ENCODE measurements around the gene SLC47A2.
"Not testable (repeated sequence)": the region's sequence is repeated elsewhere in the genome, so short reads cannot be mapped to it uniquely, and the experiment has no call there.

The SLC47A2 gene, protein sequence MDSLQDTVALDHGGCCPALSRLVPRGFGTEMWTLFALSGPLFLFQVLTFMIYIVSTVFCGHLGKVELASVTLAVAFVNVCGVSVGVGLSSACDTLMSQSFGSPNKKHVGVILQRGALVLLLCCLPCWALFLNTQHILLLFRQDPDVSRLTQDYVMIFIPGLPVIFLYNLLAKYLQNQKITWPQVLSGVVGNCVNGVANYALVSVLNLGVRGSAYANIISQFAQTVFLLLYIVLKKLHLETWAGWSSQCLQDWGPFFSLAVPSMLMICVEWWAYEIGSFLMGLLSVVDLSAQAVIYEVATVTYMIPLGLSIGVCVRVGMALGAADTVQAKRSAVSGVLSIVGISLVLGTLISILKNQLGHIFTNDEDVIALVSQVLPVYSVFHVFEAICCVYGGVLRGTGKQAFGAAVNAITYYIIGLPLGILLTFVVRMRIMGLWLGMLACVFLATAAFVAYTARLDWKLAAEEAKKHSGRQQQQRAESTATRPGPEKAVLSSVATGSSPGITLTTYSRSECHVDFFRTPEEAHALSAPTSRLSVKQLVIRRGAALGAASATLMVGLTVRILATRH

DNA sequence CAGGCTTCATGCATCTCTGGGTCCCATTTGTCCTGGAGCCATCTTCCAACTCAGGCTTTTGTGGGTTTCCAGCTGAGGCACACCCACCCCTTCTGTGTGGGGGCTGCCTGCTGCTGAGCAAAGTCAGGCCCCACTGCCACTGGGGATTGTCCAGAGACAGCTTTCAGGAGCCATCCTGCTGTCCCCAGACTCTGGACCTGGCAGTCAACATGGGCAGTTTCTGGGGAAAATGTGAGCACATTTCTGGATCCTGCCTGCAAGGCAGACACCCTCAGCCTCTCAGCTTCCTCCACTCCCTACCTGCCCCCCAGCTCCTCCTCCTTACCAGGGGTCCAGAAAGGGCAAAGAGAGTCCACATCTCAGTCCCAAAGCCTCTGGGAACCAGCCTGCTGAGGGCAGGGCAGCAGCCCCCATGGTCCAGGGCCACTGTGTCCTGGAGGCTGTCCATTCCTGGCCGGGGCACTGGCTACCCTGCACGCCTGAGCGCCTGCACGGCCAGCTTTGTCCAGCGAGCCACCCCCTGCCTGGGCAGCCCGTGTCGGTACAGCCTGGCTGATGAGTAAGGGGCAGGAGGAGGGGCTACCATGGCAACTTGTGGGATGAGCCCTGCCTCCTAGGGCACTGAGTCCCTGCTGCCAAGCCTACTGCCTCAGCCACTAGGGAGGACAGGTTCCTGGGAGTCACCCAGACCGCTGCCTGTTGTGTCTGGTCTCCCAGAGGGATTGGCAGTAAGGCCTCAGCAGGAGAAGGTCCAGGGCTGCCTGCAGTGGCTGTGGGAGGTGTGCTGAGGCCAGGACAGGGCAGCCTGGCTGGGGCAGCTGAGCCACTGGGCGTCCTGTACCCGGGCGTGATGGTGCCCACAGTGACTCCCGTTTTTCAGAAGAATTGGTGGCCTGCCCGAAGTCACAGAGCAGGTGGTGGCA, at the start of gene SLC47A2:
SLC47A2 (minus strand) TSS at position 477 of the 923 bp plus-strand sequence; CDS start at position 448, 29 bp downstream.
- Histone ChIP-seq H3K79me2 (ENCODE audit: insufficient read depth, low read depth) (no peaks in the 10 kb centered on the region), H4K20me1 (ENCODE audit: insufficient read depth) (no peaks in the 10 kb centered on the region), H3K27me3 (ENCODE audit: insufficient read depth, low read depth) (no peaks in the 10 kb centered on the region), H3K27ac (no peak within 1 kb of the TSS), H3K4me1 (ENCODE audit: low read depth, poor library complexity, severe bottlenecking) (no peaks in the 10 kb centered on the region), H3K4me2 (no peak within 1 kb of the TSS), H3K9ac (no peak within 1 kb of the TSS), H3K36me3 (ENCODE audit: insufficient read depth) (no peaks in the 10 kb centered on the region), H2AFZ (ENCODE audit: low read depth) (no peak within 1 kb of the TSS), H3K4me3 (IDR thresholded peaks at IDR 0.05; ENCODE audit: insufficient read depth, low read depth, low read length) (no peak within 1 kb of the TSS)
- TF ChIP-seq, protein P1, sequence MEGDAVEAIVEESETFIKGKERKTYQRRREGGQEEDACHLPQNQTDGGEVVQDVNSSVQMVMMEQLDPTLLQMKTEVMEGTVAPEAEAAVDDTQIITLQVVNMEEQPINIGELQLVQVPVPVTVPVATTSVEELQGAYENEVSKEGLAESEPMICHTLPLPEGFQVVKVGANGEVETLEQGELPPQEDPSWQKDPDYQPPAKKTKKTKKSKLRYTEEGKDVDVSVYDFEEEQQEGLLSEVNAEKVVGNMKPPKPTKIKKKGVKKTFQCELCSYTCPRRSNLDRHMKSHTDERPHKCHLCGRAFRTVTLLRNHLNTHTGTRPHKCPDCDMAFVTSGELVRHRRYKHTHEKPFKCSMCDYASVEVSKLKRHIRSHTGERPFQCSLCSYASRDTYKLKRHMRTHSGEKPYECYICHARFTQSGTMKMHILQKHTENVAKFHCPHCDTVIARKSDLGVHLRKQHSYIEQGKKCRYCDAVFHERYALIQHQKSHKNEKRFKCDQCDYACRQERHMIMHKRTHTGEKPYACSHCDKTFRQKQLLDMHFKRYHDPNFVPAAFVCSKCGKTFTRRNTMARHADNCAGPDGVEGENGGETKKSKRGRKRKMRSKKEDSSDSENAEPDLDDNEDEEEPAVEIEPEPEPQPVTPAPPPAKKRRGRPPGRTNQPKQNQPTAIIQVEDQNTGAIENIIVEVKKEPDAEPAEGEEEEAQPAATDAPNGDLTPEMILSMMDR (conservative IDR thresholded peaks at IDR 0.05; ENCODE audit: low read depth, low read length) = no peak

DNA sequence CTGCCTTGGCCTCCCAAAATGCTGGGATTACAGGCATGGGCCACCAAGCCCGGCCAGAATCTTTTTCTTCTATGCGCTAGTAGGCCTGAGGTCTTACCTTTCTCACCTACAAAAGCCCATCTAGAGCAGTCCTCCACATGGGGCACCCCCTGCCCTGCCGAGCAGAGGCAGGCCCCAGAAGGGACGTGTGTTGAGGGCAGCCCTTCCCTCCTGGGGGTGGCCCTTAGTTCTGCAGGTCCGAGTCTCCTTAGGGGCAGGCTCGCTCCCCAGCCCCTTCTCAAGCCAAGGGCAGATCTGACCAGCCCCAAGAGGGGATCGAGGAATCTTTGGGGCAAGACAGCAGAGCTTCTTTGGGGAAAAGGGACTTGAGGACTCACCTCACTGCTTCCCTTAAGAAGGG, 49.6 kb upstream of the SLC47A2 start:
- no peak overlapping the region for H2AFZ ChIP-seq (ENCODE audit: low read depth)
- H3K9ac ChIP-seq = no peak overlapping the region
- no peaks in the 10 kb centered on the region for H3K4me1 ChIP-seq (ENCODE audit: low read depth, poor library complexity, severe bottlenecking)
- no peaks in the 10 kb centered on the region for H4K20me1 ChIP-seq (ENCODE audit: insufficient read depth)
- H3K27ac ChIP-seq = no peak overlapping the region
- no peak overlapping the region for H3K4me3 ChIP-seq (IDR thresholded peaks at IDR 0.05; ENCODE audit: insufficient read depth, low read depth, low read length)
- H3K27me3 ChIP-seq (ENCODE audit: insufficient read depth, low read depth) = no peaks in the 10 kb centered on the region
- no peaks in the 10 kb centered on the region for H3K36me3 ChIP-seq (ENCODE audit: insufficient read depth)
- no peaks in the 10 kb centered on the region for H3K79me2 ChIP-seq (ENCODE audit: insufficient read depth, low read depth)
- no peak overlapping the region for H3K4me2 ChIP-seq
- TF ChIP-seq, protein P1 (conservative IDR thresholded peaks at IDR 0.05; ENCODE audit: low read depth, low read length) = no peak

DNA sequence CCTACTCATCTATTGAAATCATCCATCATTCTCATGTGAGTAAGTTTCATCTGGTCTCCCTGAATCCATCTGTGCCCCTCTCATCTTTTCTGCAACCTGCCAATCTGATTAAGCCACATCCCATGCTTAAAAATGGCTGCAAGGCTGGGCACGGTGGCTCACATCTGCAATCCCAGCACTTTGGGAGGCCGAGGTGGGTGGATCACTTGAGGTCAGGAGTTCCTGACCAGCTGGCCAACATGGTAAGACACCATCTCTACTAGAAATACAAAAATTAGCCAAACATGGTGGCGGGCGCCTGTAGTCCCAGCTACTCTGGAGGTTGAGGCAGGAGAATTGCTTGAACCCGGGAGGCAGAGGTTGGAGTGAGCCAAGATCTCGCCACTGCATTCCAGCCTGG, 47.6 kb upstream of the SLC47A2 start:
- H3K36me3 ChIP-seq (ENCODE audit: insufficient read depth); H4K20me1 ChIP-seq (ENCODE audit: insufficient read depth); H3K27ac ChIP-seq; H3K27me3 ChIP-seq (ENCODE audit: insufficient read depth, low read depth); H3K9ac ChIP-seq; H3K4me1 ChIP-seq (ENCODE audit: low read depth, poor library complexity, severe bottlenecking); H3K4me2 ChIP-seq; H3K4me3 ChIP-seq (IDR thresholded peaks at IDR 0.05; ENCODE audit: insufficient read depth, low read depth, low read length); H3K79me2 ChIP-seq (ENCODE audit: insufficient read depth, low read depth); H2AFZ ChIP-seq (ENCODE audit: low read depth): not testable (repeated sequence)

DNA sequence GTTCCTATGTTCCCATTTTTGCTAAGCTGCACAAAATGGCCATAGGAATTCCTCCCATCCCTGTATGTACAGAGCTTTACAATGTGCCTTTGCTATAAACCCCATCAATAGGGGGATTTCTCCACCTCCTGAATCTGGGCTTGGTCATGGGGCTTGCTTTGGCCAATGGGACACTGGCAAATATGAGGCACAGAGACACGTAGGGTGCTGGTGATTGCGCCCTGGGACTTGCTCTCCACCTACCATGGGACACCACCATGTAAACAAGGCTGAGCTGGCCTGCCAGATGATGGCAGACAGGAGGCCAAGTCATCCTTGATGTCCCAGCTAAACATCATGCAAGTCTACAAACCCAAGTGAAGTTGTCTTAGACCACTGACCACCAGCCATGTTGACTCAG, 47.0 kb upstream of the SLC47A2 start:
- Histone ChIP-seq H3K4me1 (ENCODE audit: low read depth, poor library complexity, severe bottlenecking) (no peaks in the 10 kb centered on the region), H3K36me3 (ENCODE audit: insufficient read depth) (no peaks in the 10 kb centered on the region), H3K27me3 (ENCODE audit: insufficient read depth, low read depth) (no peaks in the 10 kb centered on the region), H3K79me2 (ENCODE audit: insufficient read depth, low read depth) (no peaks in the 10 kb centered on the region), H2AFZ (ENCODE audit: low read depth) (no peak overlapping the region), H3K9ac (no peak overlapping the region), H3K4me2 (no peak overlapping the region), H3K4me3 (IDR thresholded peaks at IDR 0.05; ENCODE audit: insufficient read depth, low read depth, low read length) (no peak overlapping the region), H4K20me1 (ENCODE audit: insufficient read depth) (no peaks in the 10 kb centered on the region), H3K27ac (no peak overlapping the region)
- TF ChIP-seq, protein P1 (conservative IDR thresholded peaks at IDR 0.05; ENCODE audit: low read depth, low read length) = no peak
